Prostate gland (tissue), 2 donors: ENCODE measurements around the gene C16orf90. TPM values are rescaled to one million over a fixed set of nuclear protein-coding genes. Genes with fewer than 3 reads are reported as not detected.
"Not testable (repeated sequence)": the region's sequence is repeated elsewhere in the genome, so short reads cannot be mapped to it uniquely, and the experiment has no call there.

Experiments used
- DNase-seq: peaks from one replicate; pipeline ENCODE4 v3.0.0-alpha.2; 2019; ENCODE audit warnings: low spot score
- H3K27ac ChIP-seq, 2 donors: fragments of 200-600 bp; sonication (generic); 2 replicates each; pipeline ENCODE4 v1.5.1; 2017 to 2019
- H3K27me3 ChIP-seq: fragments of 200-600 bp; sonication (generic); replicated peaks from 2 replicates; pipeline ENCODE4 v1.5.1; 2019; ENCODE audit not compliant: insufficient read depth
- H3K36me3 ChIP-seq, 2 donors: fragments of 200-600 bp; sonication (generic); 1 replicate in 1 of 2; 2 replicates in 1 of 2; pipeline versions ENCODE4 v1.5.1 to v1.8.1; 2017 to 2019
- H3K4me1 ChIP-seq: fragments of 200-600 bp; sonication (generic); replicated peaks from 2 replicates; pipeline ENCODE4 v1.5.1; 2019
- H3K4me3 ChIP-seq, 2 donors: fragments of 200-600 bp; sonication (generic); 2 replicates each; pipeline ENCODE4 v1.5.1; 2017 to 2019
- H3K9me3 ChIP-seq: fragments of 200-600 bp; sonication (generic); 2 replicates; pipeline ENCODE4 v1.5.1; 2017
- POLR2A ChIP-seq: fragments of 450-650 bp; IDR thresholded peaks from one replicate; pipeline ENCODE4 v1.6.1; 2016; ENCODE audit warnings: antibody characterized with exemption, mild to moderate bottlenecking
- POLR2AphosphoS5 ChIP-seq: sonication (generic); formaldehyde crosslinking; IDR thresholded peaks from one replicate; pipeline ENCODE4 v1.6.1; 2017; ENCODE audit warnings: antibody characterized with exemption
- WGBS: methylation state at CpG from one replicate; pipeline ENCODE4 v1.1.5; 2018; 5-methylcytosine and 5-hydroxymethylcytosine counted together
- intact Hi-C: fragments of 100-400 bp; cut with DNase I; formaldehyde crosslinking; loops from one replicate; pipeline ENCODE4 v1.14.2; 2022
- total RNA-seq, 2 donors: library from RNA; depleted of rRNA; stranded (reverse); fragments of >200 nt; gene quantifications; one replicate each; pipeline ENCODE4 v1.1.0, GENCODE V29; 2016
- TF ChIP-seq, protein P1 (sequence below), 4 experiments: fragments of 200-600 bp in 2 of 4; fragments of 450-650 bp in 2 of 4; sonication (generic) in 2 of 4; IDR thresholded peaks; 1 replicate in 3 of 4; 2 replicates in 1 of 4; pipeline ENCODE4 v1.5.1; 2016 to 2019; ENCODE audit warnings: antibody characterized with exemption in 4 of 4, mild to moderate bottlenecking in 2 of 4, moderate library complexity in 2 of 4

Gene C16orf90
- total RNA-seq, 2 donors from 2014 or later = 1.1 TPM; not detected in 1

DNA sequence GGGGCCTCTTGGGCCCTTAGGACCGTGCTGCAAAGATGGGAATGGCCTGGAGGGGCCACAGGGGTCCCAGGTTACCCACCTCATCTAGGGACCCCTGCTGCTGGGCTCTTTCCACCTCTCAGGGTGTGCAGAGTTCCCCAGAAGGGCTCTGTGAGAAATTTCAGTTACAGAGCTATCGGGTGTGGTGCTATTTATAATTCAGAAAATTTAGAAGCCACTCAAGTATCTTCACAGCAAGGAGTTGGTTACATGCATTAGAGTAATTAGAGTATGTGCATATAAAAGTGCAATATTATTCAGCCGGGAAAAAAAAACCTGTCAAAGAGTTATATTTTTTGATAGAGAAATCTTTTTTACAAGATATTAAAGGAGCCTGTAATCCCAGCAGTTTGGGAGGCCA is 18.9 kb downstream of the C16orf90 start:
- DNase-seq = no peak
- Histone ChIP-seq H3K4me3 (no peak overlapping the region), H3K9me3 (no peaks in the 10 kb centered on the region), H3K27ac (no peak overlapping the region), H3K27me3 (no peaks in the 10 kb centered on the region), H3K4me1 (no peaks in the 10 kb centered on the region), H3K36me3 (peaks cover 0 to 7% of the 10 kb centered on the region in 2 donors)
- intact Hi-C loops = no loop called here
- WGBS = 86% methylated on average over 3 of the region's 3 CpGs
- TF ChIP-seq POLR2AphosphoS5 = no peak
- TF ChIP-seq POLR2A = no peak
- TF ChIP-seq, protein P1, sequence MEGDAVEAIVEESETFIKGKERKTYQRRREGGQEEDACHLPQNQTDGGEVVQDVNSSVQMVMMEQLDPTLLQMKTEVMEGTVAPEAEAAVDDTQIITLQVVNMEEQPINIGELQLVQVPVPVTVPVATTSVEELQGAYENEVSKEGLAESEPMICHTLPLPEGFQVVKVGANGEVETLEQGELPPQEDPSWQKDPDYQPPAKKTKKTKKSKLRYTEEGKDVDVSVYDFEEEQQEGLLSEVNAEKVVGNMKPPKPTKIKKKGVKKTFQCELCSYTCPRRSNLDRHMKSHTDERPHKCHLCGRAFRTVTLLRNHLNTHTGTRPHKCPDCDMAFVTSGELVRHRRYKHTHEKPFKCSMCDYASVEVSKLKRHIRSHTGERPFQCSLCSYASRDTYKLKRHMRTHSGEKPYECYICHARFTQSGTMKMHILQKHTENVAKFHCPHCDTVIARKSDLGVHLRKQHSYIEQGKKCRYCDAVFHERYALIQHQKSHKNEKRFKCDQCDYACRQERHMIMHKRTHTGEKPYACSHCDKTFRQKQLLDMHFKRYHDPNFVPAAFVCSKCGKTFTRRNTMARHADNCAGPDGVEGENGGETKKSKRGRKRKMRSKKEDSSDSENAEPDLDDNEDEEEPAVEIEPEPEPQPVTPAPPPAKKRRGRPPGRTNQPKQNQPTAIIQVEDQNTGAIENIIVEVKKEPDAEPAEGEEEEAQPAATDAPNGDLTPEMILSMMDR (IDR thresholded peaks at IDR 0.05) = no peak

DNA sequence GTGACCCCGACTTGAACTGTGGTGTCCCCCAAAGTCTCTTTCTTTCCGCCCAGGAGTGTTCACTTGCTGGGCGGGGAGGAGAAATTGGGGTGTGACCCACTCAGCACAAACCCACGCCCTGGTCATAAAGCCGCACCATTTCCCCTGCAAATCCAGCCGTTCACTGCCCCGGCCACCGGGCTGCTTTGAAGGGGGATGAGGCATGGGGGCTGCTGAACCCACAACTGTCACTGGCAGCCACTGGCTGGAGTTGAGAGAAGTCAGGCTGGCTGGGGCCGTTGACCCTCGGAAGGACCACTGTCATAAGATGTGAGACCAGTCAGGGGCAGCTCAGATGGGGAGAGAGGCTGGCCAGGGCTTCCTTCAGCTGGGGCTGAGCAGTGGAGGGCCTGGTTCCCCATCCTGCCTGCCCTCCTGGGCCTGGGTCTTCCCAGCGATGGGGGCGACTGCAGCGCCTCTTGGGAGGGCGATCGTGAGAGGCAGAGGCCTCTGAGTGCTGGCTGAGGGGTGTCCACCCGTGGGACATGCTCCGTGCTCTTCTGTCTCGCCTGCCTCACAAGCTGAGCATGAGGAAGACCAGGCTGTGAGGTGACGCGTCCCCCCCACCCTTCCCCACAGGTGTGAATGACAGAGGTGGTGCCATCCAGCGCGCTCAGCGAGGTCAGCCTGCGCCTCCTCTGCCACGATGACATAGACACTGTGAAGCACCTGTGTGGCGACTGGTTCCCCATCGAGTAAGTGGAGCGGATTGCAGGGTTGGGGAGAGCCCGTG is 19.5 kb downstream of the C16orf90 start:
- DNase-seq = no peak
- Histone ChIP-seq H3K27me3 (no peaks in the 10 kb centered on the region), H3K4me3 (no peak overlapping the region), H3K36me3 (peaks cover 0 to 7% of the 10 kb centered on the region in 2 donors), H3K27ac (no peak overlapping the region), H3K4me1 (no peaks in the 10 kb centered on the region), H3K9me3 (no peaks in the 10 kb centered on the region)
- 89% methylated on average over 28 of the region's 29 CpGs for WGBS
- intact Hi-C loops = no loop called here
- TF ChIP-seq, protein P1 (IDR thresholded peaks at IDR 0.05) = no peak

DNA sequence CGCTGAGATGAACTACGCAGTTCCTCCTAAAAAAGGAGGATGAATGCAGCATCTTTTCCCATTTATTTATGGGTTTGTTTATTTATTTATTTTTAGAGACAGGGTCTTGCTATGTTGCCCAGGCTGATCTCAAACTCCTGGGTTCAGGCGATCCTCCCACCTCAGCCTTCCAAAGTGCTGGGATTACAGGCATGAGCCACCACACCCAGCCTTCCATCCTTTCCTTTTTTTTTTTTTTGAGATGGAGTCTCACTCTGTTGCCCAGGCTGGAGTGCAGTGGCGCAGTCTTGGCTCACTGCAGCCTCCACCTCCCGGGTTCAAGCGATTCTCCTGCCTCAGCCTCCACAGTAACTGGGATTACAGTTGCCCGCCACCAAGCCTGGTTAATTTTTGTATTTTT is 20.4 kb downstream of the C16orf90 start:
- H3K27ac ChIP-seq, H3K4me1 ChIP-seq, DNase-seq, intact Hi-C loops, H3K27me3 ChIP-seq, H3K36me3 ChIP-seq, H3K4me3 ChIP-seq, H3K9me3 ChIP-seq: not testable (repeated sequence)
- 96% methylated on average over 7 of the region's 7 CpGs for WGBS

GRCh38 chr16:3474136-3474779 is 21.0 kb downstream of the C16orf90 start:
- Histone ChIP-seq H3K4me1 (no peaks in the 10 kb centered on the region), H3K27me3 (no peaks in the 10 kb centered on the region), H3K4me3 (no peak overlapping the region), H3K27ac (no peak overlapping the region), H3K9me3 (no peaks in the 10 kb centered on the region), H3K36me3 (peaks cover 0 to under 1% of the 10 kb centered on the region in 2 donors)
- intact Hi-C loops = no loop called here
- TF ChIP-seq POLR2AphosphoS5 (no peak), POLR2A (no peak)
- TF ChIP-seq, protein P1 (IDR thresholded peaks at IDR 0.05) = no peak
- no peak for DNase-seq
- 80% methylated on average over 16 of the region's 16 CpGs for WGBS

- H3K27me3 ChIP-seq, H3K27ac ChIP-seq, intact Hi-C loops, DNase-seq, H3K4me3 ChIP-seq, H3K36me3 ChIP-seq, H3K9me3 ChIP-seq, H3K4me1 ChIP-seq: not testable (repeated sequence)
- WGBS = 97% methylated on average over 3 of the region's 3 CpGs
Observed at GRCh38 chr16:3473596-3473943, 21.7 kb downstream of the C16orf90 start.
